Activated CD4-positive, alpha-beta T cell treated with anti-CD3 and anti-CD28 coated beads, Interleukin-2, amount 50 U/mL, for 4 hours (primary cell): ENCODE data around the gene LAMTOR2.
"Not testable (repeated sequence)": the region's sequence is repeated elsewhere in the genome, so short reads cannot be mapped to it uniquely, and the experiment has no call there.

Experiments used
- DNase-seq, 2 experiments: peaks; one replicate each; pipeline ENCODE4 v3.0.0-alpha.2; 2020

Gene LAMTOR2

DNA sequence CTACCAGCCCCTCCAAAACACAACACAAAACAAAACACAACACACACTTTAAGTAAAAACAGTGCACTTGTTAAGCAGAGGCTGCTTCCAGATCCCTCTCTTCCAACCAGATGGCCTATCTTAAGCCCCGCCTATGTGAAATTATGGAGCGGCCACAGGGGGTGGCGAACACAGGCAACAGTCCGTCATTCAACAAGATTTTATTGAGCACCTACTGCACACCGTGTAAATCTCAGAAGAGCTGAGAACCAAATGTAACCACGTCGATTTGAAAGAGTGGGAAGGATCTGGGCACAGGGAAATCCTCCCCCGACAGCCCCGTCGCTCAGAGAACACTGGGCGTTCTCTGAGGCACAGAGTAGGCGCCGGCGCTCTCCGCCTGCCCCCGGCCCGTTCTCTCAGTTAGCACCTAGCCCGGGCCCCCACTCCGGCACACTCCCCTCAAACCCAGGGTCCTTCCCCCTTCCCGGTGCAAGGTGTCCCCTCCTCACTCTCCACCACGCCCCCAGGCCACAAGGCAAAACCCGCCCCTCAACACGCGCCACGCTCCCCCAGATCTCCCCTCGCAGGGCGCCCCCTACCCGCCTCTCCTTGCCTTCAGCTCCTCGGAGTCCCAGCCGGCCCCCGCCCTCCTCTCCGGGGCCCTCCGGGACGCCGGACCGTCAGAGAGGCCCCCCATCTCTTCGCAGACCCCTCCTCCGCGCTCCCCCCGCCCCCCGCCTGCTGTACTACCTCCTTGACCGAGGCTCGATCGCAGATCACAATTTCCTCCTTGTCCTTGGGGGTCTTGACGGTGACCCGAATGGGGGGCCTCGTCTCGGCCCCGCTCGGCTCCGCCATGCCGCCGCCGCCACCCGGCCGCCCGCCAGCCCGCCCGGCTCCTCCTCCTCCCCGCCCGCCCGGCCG, 1.5 kb upstream of the LAMTOR2 start:
- peak; percentile 59 to 63 for DNase-seq

DNA sequence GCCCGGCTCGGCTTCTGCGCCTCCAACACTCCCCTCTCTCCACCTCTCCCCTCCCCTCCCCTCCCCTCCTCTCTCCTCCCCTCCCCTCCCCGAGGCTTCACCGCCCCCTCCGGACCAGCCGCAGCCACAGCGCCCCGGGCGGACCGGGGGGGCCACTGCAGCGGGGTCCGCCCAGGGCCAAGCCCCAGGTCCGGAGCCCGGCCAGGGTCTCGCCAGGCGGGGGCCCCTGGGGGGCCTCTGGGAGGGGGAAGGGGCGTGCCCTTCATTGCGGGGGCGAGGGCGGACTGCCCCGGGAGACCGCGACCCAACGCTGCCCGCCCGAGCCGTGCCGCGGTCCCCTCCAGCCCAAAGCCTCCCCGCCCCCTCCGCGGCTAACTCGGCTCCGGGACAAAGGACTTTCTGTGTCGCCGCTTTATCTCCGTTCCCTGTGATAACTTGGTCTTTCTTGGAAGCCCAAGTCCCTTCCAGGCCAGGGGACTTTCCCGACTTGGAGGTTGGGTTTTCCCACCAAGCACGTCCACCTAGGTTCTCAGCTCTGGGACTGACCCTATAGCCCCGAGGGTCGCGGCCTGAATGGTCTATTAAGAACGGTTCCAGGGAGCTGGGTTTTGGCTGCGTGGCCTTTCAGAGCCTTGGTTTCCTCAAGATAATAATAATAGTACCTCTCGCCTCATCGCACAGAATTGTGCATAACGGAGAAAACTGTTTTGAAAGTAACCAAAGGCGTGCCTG, 648 bp upstream of the LAMTOR2 start, which contains the start of gene UBQLN4:
UBQLN4 (minus strand) TSS at position 31 of the 732 bp plus-strand sequence. CDS start 97 bp downstream, outside the sequence.
- peak; percentile 78 to 82 for DNase-seq

DNA sequence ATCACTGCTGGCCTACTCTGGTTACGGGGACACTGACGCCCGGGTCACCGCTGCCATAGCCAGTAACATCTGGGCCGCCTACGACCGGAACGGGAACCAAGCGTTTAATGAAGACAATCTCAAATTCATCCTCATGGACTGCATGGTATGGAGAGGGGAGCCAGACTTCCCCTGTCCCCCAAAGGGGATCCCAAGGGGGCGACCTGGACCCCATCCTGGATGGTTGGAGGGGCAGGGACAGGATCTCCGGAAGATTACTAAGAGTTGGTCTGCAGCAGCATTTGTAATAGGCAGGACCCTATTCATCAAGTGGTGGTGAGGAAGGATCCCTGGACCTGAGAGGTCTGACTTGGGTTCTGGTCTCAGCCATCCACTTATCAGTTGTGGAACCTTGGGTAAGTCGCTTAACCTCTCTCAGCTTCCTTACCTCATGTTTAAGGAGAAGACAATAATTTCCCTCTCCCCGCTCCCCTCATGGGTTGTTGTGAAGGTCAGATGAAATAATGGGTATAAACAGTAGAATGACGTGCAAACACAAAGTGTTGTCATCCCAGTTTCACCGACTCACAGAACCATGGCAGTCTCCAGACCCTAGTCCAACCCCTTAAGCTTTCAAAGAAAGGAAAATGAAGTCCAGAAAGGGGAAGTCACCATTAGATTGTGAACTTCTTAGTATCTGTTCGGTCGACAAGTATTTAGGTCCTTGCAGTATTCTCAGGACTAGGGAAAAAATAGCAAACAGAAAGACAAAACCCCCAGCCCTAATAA, 883 bp downstream of the LAMTOR2 start:
- no peak for DNase-seq

DNA sequence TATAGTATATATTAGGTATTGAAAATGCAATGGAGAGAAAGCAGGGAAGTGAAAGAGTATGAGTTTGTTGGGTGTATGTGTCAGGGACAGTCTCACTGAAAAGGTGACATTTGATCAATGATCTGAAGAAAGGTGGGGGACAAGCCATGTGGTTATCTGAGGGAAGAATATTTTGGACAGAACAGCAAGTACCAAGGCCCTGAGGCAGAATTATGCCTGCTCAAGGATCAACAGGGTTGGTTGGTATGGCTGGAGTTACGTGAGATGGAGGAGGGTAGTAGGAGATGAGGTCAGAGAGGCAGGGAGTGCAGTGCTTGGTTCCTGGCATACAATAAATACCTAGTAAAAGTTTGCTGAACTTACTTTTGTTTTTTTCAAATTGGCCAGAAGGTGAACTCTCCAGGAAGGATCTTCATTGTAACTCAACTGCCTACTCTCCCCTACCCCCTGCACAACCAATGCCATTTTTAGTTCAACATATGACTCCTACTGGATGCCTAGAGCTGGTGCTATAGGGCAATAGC, 1.8 kb downstream of the LAMTOR2 start:
- no peak for DNase-seq

DNA sequence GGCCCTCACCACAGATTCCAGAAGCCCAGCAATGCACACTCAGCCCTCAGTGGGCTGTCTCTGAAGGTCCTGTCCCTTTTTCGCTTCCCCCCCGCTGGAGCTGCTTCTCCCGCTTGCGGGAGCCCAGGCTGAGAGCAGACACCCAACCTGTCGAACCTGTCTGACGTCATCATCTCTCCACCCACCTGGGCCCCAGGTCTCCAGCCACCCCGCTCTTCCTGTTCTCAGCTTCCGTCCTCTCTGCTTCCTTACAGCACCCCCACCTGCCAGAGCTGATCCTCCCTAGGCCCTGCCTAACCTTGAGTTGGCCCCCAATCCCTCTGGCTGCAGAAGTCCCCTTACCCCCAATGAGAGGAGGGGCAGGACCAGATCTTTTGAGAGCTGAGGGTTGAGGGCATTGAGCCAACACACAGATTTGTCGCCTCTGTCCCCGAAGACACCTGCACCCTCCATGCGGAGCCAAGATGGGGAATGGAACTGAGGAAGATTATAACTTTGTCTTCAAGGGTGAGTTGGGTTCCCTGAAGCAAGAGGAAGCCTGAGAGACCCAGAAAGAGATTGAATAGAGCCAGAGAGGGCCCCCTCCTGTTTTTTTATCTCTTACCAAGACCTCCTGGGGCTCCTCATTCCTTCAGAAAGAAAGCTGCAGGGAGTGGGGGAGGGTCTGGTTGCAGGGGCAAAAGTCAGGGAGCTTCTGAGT, 6.5 kb downstream of the LAMTOR2 start, which contains the start of gene RAB25:
RAB25 (plus strand) TSS at position 224 of the 700 bp plus-strand sequence; CDS start at position 465, 241 bp downstream.
- no peak for DNase-seq

DNA sequence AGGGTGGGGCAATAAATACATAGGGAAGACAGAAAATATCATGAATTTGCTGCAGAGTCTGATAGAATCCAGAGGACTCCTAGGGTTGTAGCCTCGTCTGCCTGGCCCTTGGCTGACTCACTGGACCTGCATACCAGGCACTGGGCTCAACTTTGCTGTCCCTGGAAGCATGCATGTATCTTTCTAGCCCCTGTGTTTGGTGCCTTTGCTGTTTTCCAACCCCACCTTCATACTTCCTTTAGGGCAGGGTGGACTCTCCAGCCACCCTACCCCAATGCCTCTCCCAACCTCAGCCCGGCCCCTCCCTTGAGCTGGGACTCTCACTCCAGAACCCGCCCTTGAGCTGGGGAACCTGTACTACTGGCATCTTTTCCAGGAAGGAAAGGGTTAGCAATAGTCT, 7.6 kb downstream of the LAMTOR2 start:
- no peak for DNase-seq

- DNase-seq = no peak
Observed at GRCh38 chr1:156063997-156064285, 9.4 kb downstream of the LAMTOR2 start.

DNA sequence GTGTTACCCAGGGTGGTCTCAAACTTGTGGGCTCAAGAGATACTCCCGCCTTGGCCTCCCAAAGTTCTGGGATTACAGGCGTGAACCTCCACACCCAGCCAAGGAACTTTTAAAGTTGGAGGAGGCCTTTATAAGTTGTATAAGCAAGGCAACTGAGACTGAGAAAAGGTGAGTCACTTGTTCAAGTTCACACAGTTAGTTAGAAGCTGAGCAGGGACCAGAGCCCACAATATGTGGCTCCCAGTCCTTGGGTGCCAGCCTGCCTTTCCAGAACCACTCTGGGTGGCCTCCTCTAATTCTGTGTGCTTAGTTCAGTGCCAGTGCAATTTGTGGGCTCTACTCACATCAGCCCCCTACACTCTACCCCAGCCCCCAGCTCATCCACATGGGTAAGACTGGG, 10.0 kb downstream of the LAMTOR2 start:
- no peak for DNase-seq

- DNase-seq = no peak
Observed at GRCh38 chr1:156065212-156065611, 10.6 kb downstream of the LAMTOR2 start.

- no peak for DNase-seq
Observed at GRCh38 chr1:156065871-156066270, 11.3 kb downstream of the LAMTOR2 start.

GRCh38 chr1:156067262-156067661, 12.7 kb downstream of the LAMTOR2 start:
- DNase-seq = no peak

- no peak for DNase-seq
Observed at GRCh38 chr1:156069490-156070455, 15.2 kb downstream of the LAMTOR2 start.

GRCh38 chr1:156070548-156070947, 16.0 kb downstream of the LAMTOR2 start:
- no peak for DNase-seq

GRCh38 chr1:156071332-156071816, 16.8 kb downstream of the LAMTOR2 start:
- DNase-seq = not testable (repeated sequence)

GRCh38 chr1:156072251-156072650, 17.7 kb downstream of the LAMTOR2 start:
- no peak for DNase-seq

- DNase-seq = no peak
Observed at GRCh38 chr1:156073110-156073687, 18.6 kb downstream of the LAMTOR2 start.

DNA sequence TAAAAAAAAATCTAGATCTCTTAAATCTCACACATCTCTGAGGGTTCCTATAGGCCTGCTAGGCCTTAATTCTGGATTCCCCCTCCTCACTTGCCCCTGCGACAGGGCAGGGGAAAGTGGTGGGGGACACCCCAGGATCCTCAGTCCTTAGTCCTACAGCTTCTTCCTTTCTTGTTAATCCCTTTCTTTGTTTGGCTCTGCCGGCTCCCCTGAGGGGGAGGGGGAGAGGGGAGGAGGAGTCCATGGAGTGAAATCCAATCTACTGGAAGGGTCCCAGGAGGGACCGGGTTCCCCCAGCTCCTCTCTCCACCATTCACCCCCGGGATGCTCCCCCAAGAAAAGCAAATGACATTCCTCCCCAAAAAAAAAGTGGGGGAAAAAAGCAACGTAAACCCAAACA, 19.2 kb downstream of the LAMTOR2 start:
- DNase-seq = no peak

DNA sequence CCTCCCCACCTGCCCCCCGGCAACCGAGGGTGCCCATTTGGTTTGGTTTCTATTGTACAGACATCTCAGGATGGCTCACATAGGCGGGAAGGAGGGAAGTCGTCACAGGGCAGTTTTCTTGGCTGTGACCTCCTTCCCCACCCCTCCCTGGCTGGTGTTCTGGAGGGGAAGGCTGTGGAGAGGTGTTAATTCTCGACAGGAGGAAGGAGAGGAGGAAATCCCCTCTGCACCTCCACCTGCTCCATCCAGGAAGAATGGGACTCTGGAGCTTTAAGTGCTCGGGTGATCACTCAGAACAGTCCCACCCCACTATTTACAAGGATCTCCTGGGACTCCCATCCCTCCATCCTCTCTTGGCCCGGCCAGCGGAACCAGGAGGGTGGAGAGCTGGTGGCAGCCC, 20.1 kb downstream of the LAMTOR2 start:
- DNase-seq = no peak

DNA sequence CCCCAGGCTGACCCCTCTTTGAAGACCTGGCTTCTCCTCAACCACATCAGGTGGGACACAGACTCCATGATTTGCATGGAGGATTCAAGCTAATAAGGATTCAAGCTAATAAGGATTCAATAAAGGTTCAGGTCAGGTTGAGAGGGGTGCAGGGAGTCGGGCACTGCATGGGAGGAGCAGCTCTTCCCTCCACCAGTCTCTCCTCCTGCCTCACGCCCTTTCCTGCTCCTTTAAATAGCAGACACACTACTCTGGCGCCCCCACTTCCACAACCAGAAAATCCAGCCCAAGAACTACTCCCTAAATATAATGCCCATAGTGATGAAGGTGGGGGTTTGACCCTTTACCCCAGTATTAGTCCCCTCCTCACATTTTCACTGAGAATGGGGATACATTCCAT, 20.6 kb downstream of the LAMTOR2 start:
- DNase-seq = no peak

GRCh38 chr1:156075775-156076204, 21.2 kb downstream of the LAMTOR2 start:
- no peak for DNase-seq
